ENCODE measurements around the gene DMXL2.
"Not testable (repeated sequence)": the region's sequence is repeated elsewhere in the genome, so short reads cannot be mapped to it uniquely, and the experiment has no call there.

DMXL2 gene

GRCh38 chr15:51621155-51621765 is 1.3 kb downstream of the DMXL2 start:
- FAIRE-seq, result no peak

DNA sequence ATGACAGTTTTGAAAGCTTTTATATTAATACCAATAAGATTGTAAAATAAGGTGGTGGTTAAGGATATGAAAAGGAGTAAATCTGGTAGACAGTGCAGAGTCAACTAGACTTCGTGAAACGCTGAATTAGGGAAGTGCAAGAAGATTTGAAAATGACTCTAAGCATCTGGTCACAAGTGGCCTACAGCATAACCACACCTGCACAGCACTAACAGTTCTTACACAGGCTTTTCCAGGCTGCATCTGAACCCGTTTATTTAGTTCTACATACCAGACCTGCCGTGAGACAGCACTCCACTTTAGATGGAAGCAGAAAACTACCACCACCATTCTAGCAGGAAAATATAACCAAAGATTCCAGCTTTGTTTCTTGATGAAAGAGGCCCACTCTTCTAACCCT is 1.9 kb downstream of the DMXL2 start:
- FAIRE-seq, result no peak

GRCh38 chr15:51620122-51620521 is 2.4 kb downstream of the DMXL2 start:
- FAIRE-seq, result no peak

DNA sequence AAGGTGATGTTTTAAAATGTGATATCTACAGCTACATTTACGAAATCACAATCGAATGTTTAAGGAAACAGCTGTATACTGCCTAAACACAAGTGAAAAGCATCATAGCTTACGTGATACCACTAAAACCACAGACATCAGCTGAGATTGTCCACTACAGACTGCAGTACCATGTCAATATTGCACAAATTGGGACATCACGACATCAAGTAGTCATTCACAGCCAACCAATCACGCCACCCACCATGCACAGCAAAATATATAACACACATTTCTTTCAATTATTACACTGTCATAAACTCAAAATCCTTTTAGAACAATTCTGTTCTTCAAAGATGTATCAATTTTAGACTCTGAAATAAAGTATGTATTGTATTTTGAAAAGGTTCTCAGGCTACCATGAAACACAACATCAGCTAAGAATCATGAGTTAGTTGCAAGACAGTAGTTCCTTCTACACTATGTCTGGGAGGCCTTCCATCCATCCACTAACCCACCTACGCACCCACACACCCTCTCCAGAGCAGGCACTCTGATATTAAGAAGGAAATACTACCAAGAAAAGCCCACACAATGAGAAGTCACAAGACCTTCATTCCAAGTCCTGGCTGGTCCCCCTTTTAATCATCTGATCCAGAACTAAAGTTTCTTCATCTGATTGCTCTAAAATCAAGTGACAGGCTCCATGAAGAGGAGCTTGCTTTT is 3.1 kb downstream of the DMXL2 start:
- FAIRE-seq, result no peak

- FAIRE-seq, result no peak
Observed at GRCh38 chr15:51617886-51618285, 4.7 kb downstream of the DMXL2 start.

GRCh38 chr15:51613951-51614350 is 8.6 kb downstream of the DMXL2 start:
- no peak for FAIRE-seq

- FAIRE-seq, result not testable (repeated sequence)
Observed at GRCh38 chr15:51612669-51613068, 9.9 kb downstream of the DMXL2 start.

DNA sequence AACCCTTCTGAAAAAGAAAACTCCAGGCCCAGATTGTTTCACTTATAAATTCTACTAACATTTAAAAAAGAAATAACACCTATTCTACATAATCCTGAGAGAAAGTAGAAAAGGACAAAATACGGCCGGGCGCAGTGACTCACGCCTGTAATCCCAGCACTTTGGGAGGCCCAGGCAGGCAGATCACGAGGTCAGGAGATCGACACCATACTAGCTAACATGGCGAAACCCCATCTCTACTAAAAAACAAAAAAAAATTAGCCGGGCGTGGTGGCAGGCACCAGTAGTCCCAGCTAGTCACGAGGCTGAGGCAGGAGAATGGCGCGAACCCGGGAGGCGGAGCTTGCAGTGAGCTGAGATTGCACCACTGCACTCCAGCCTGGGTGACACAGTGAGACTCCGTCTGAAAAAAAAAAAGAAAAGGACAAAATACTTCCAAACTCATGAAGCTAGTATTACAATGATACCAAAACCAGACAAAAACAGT is 19.1 kb downstream of the DMXL2 start:
- FAIRE-seq, result not testable (repeated sequence)

DNA sequence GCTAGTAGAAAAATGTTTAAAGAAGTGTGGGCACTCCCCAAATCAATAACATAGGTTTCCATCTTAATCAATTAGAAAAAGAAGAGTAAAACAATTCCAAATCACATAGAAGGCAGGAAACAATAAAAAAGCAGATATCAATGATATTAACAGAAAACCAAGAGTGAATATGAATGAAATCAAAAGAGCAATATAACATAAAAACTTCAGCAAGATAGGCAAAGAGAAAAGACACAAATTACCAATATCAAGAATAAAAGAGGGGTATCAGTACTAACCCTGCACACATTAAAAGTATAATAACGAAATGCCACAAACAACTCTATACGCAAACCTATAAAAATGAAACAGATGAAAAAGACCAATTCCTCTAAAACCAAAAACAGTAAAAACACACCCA is 19.6 kb downstream of the DMXL2 start:
- FAIRE-seq, result no peak

GRCh38 chr15:51602484-51602883 is 20.1 kb downstream of the DMXL2 start:
- FAIRE-seq, result no peak

- FAIRE-seq, result no peak
Observed at GRCh38 chr15:51601801-51602200, 20.8 kb downstream of the DMXL2 start.

GRCh38 chr15:51600114-51600513 is 22.5 kb downstream of the DMXL2 start:
- no peak for FAIRE-seq

GRCh38 chr15:51589881-51590568 is 32.5 kb downstream of the DMXL2 start:
- FAIRE-seq, result no peak

- FAIRE-seq, result no peak
Observed at GRCh38 chr15:51588966-51589365, 33.6 kb downstream of the DMXL2 start.

DNA sequence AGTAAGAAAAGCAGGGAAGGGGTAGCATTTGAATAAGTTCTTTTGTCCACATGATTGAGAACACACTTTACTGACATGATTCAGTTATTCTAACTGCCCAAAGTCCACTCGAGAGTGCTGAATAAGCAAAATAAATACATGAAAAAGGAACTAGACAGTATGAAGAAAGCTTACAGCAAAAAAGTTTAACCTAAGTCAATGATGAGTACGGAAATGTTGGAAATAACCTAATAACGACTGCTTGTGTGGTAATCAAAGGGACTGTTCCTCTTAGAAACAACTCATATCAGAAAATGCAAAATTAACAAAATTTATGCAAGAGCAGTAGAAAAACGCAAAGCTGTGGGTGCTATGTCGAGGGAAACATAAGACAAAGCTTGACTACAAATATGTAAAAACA is 36.6 kb downstream of the DMXL2 start:
- no peak for FAIRE-seq

- FAIRE-seq, result no peak
Observed at GRCh38 chr15:51580982-51581381, 41.6 kb downstream of the DMXL2 start.

DNA sequence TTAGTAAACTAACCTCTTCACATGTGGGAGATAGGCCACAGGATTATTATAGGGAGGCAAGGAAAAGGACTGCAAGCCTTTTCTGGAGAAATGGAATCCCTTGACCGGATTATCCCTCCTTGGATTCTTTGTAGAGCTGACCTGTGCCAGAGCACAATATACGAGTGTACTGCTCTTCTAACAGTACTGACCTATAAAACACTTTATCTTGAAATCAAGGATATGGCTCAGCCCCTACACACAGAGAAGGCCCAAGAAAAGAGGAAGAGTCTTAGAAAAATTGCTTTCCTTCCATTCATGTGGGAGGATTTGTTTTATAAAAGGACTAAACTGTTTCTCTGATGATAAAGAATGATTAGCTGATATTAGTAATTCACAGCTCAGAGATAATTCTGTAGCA is 42.2 kb downstream of the DMXL2 start:
- no peak for FAIRE-seq

GRCh38 chr15:51579012-51579411 is 43.6 kb downstream of the DMXL2 start:
- no peak for FAIRE-seq

DNA sequence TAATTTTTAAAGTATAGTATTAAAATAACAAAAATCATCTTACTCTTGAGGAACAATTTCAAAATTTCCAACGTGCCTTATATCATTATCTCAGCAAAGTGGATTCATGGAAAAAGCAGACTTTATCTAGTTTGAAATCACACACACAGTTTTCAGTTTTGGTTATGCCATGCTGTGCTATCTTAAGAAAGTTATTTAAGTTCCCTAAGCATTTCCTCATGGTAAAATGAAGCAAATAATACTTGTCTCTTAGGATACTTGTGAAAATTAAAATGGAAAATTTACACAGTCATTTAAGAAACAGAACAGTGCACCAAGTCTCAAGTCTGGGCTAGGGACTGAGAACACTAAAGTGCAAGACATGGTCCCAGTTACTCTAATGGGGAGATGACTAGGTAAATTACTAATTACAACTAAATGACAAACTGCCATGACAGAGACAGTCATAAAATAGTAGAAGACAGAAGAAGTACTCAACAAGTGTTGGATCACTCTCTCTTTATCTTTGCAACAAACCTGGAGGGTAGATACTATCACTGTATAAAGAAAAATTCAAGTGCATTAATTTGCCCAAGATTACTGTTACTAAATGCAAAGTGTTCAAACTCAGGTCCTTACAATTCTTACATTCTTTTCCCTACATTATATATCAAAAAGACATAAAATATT is 44.8 kb downstream of the DMXL2 start:
- FAIRE-seq, result no peak

DNA sequence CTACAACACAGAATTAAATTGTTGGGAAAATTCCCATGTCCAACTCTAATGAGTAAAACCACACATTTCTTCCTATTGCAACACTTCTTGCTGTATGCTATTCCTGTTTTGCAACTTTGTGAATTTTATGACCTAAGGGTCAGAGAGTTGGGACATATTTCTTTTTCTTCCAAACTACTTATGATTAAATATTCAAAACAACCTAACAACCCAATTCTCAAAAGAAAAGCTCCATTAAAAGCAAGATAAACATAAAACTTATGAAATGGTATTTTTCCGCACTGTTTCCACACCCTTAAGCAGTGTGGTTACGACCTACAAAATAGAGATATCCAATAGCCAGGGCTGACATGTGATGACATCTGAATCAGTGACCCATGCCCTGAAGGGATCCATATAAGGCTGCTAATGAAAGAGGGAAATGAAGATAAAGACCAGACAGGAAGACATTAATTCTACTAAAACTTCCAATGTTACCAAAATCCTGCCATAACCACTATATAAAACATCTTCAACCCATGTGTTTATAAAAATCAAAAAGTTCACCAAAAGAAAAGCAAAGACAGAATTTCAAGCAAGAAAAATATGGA is 45.6 kb downstream of the DMXL2 start:
- no peak for FAIRE-seq

GRCh38 chr15:51576286-51576850 is 46.2 kb downstream of the DMXL2 start:
- no peak for FAIRE-seq

GRCh38 chr15:51575775-51576174 is 46.8 kb downstream of the DMXL2 start:
- no peak for FAIRE-seq

DNA sequence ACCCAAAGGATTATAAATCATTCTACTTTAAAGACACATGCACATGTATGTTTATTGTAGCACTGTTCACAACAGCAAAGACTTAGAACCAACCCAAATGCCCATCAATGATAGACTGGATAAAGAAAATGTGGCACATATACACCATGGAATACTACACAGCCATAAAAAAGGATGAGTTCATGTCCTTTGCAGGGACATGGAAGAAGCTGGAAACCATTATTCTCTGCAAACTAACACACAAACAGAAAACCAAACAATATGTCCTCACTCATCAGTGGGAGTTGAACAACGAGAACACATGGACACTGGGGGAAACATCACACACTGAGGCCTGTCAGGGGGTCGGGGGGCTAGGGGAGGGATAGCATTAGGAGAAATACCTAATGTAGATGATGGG is 49.2 kb downstream of the DMXL2 start:
- FAIRE-seq, result not testable (repeated sequence)
